H1 (cell line): ENCODE measurements around the gene EPHA7. TPM values are rescaled to one million over a fixed set of nuclear protein-coding genes. Genes with fewer than 3 reads are reported as not detected.

ENCODE experiments used
- CTCF ChIA-PET: fragments of 300-600 bp; sonication (Branson Sonifier 250); formaldehyde crosslinking; loops from one replicate; lab custom pipeline; 2021; ENCODE audit not compliant: partially characterized antibody; lab: Charles Lee
- POLR2A ChIA-PET: fragments of 300-600 bp; sonication (Branson Sonifier 250); formaldehyde crosslinking; loops from one replicate; lab custom pipeline; 2021; ENCODE audit warnings: inconsistent platforms; ENCODE audit not compliant: partially characterized antibody; lab: Charles Lee
- DNase-seq, 2 experiments: peaks; one replicate each; pipeline versions ENCODE4 v3.0.0 to v3.0.0-alpha.2; 2010 to 2022; ENCODE audit warnings: low spot score in 2 of 2, low read depth in 1 of 2, mixed read lengths in 1 of 2
- FAIRE-seq: peaks from 2 replicates; lab custom pipeline; 2011; peaks lifted over from hg19 to GRCh38; lab: Jason Lieb, UNC
- H2AFZ ChIP-seq: 2 replicates; pipeline ENCODE4 v1.8.1; 2012; ENCODE audit warnings: low read length, inconsistent platforms
- H2AK5ac ChIP-seq: 2 replicates; pipeline ENCODE4 v1.6.1; 2013; ENCODE audit warnings: low read depth, low read length
- H2BK120ac ChIP-seq: replicated peaks from 2 replicates; pipeline ENCODE3; 2013; ENCODE audit warnings: low read depth, low read length, inconsistent platforms
- H2BK12ac ChIP-seq: 2 replicates; pipeline ENCODE4 v1.6.1; 2013; ENCODE audit warnings: low read depth, low read length
- H2BK15ac ChIP-seq: 2 replicates; pipeline ENCODE4 v1.6.1; 2013; ENCODE audit warnings: low read length
- H2BK20ac ChIP-seq: 2 replicates; pipeline ENCODE4 v1.6.1; 2013; ENCODE audit warnings: low read length
- H2BK5ac ChIP-seq: 2 replicates; pipeline ENCODE4 v1.6.1; 2013; ENCODE audit warnings: low read depth, low read length
- H3K14ac ChIP-seq: 2 replicates; pipeline ENCODE4 v1.6.1; 2013; ENCODE audit warnings: inconsistent platforms; ENCODE audit not compliant: insufficient read length
- H3K18ac ChIP-seq: 2 replicates; pipeline ENCODE4 v1.6.1; 2013; ENCODE audit warnings: low read length; ENCODE audit errors: extremely low read depth
- H3K23ac ChIP-seq: 2 replicates; pipeline ENCODE4 v1.6.1; 2013; ENCODE audit warnings: inconsistent platforms; ENCODE audit not compliant: insufficient read length
- H3K23me2 ChIP-seq: 2 replicates; pipeline ENCODE4 v1.6.1; 2013; ENCODE audit warnings: low read depth, low read length
- H3K27ac ChIP-seq: 2 replicates; pipeline ENCODE4 v1.6.1; 2011; ENCODE audit warnings: low read depth, low read length, inconsistent platforms
- H3K27me3 ChIP-seq, 4 experiments: replicated peaks in 1 of 4; 1 replicate in 1 of 4; 2 replicates in 3 of 4; pipeline versions ENCODE4 v1.6.1 to v1.8.1; 2011 to 2013; ENCODE audit warnings: low read length in 3 of 4, mild to moderate bottlenecking in 3 of 4, inconsistent platforms in 2 of 4, mixed read lengths in 2 of 4, moderate library complexity in 1 of 4; ENCODE audit not compliant: control insufficient read depth in 3 of 4, insufficient read depth in 3 of 4; ENCODE audit errors: extremely low read depth in 1 of 4
- H3K36me3 ChIP-seq, 4 experiments: 2 replicates each; pipeline versions ENCODE4 v1.6.1 to v1.8.1; 2011 to 2013; ENCODE audit warnings: mild to moderate bottlenecking in 4 of 4, low read length in 3 of 4, moderate library complexity in 2 of 4, control low read depth in 1 of 4, inconsistent platforms in 1 of 4; ENCODE audit not compliant: insufficient read depth in 4 of 4, control insufficient read depth in 2 of 4
- H3K4ac ChIP-seq: replicated peaks from 2 replicates; pipeline ENCODE3; 2013; ENCODE audit warnings: low read length, low read depth, mixed read lengths, inconsistent platforms; ENCODE audit not compliant: insufficient read length
- H3K4me1 ChIP-seq, 4 experiments: replicated peaks in 1 of 4; 1 replicate in 1 of 4; 2 replicates in 3 of 4; pipeline versions ENCODE4 v1.6.1 to v1.8.1; 2011 to 2013; ENCODE audit warnings: low read length in 3 of 4, inconsistent platforms in 2 of 4, mixed read lengths in 1 of 4; ENCODE audit not compliant: insufficient read depth in 4 of 4, control insufficient read depth in 3 of 4
- H3K4me2 ChIP-seq, 2 experiments: 2 replicates each; pipeline versions ENCODE4 v1.6.1 to v1.8.1; 2011 to 2013; ENCODE audit warnings: low read depth in 2 of 2, low read length in 2 of 2, control low read depth in 1 of 2, inconsistent platforms in 1 of 2, mild to moderate bottlenecking in 1 of 2; ENCODE audit not compliant: insufficient read depth in 1 of 2
- H3K4me3 ChIP-seq, 4 experiments: fragments of 200-600, 300-600 bp in 1 of 4; sonication (generic), shearing (Covaris generic), sonication (Bioruptor Twin) in 1 of 4; 2 replicates each; pipeline versions ENCODE4 v1.5.1 to v1.8.1; 2011 to 2016; ENCODE audit warnings: low read length in 4 of 4, low read depth in 3 of 4, control low read depth in 2 of 4, inconsistent platforms in 2 of 4, mild to moderate bottlenecking in 2 of 4, mixed read lengths in 1 of 4, moderate library complexity in 1 of 4; ENCODE audit not compliant: insufficient read depth in 2 of 4; ENCODE audit errors: extremely low read depth in 1 of 4
- H3K56ac ChIP-seq: replicated peaks from 2 replicates; pipeline ENCODE3; 2013; ENCODE audit warnings: low read depth, mild to moderate bottlenecking, mixed read lengths, low read length, inconsistent platforms; ENCODE audit not compliant: insufficient read length
- H3K79me1 ChIP-seq: 2 replicates; pipeline ENCODE4 v1.6.1; 2013; ENCODE audit warnings: low read depth, low read length, control low read depth
- H3K79me2 ChIP-seq, 2 experiments: 2 replicates each; pipeline versions ENCODE4 v1.6.1 to v1.8.1; 2012 to 2013; ENCODE audit warnings: low read length in 2 of 2, mild to moderate bottlenecking in 2 of 2, inconsistent platforms in 1 of 2; ENCODE audit not compliant: insufficient read depth in 2 of 2, control insufficient read depth in 1 of 2
- H3K9ac ChIP-seq, 4 experiments: replicated peaks in 1 of 4; 1 replicate in 1 of 4; 2 replicates in 3 of 4; pipeline versions ENCODE4 v1.6.1 to v1.8.1; 2011 to 2013; ENCODE audit warnings: low read depth in 3 of 4, low read length in 3 of 4, control low read depth in 2 of 4, mild to moderate bottlenecking in 2 of 4, moderate library complexity in 2 of 4, inconsistent platforms in 1 of 4; ENCODE audit errors: extremely low read depth in 1 of 4
- H3K9me3 ChIP-seq, 2 experiments: 2 replicates each; pipeline versions ENCODE4 v1.6.1 to v1.8.1; 2012 to 2013; ENCODE audit warnings: mild to moderate bottlenecking in 2 of 2, moderate library complexity in 2 of 2, control low read depth in 1 of 2, inconsistent platforms in 1 of 2, low read depth in 1 of 2, low read length in 1 of 2, mixed read lengths in 1 of 2; ENCODE audit not compliant: insufficient read depth in 2 of 2
- H4K20me1 ChIP-seq, 2 experiments: replicated peaks in 1 of 2; 2 replicates each; pipeline versions ENCODE3 to v1.8.1; 2011 to 2013; ENCODE audit warnings: inconsistent platforms in 2 of 2, low read length in 2 of 2, mild to moderate bottlenecking in 1 of 2; ENCODE audit not compliant: insufficient read depth in 2 of 2, control insufficient read depth in 1 of 2
- H4K5ac ChIP-seq: 2 replicates; pipeline ENCODE4 v1.6.1; 2013; ENCODE audit warnings: low read length, low read depth, mixed read lengths, inconsistent platforms; ENCODE audit not compliant: insufficient read length
- H4K8ac ChIP-seq: 2 replicates; pipeline ENCODE4 v1.8.0; 2013; ENCODE audit warnings: mild to moderate bottlenecking, moderate library complexity, low read length, inconsistent platforms; ENCODE audit not compliant: insufficient read depth; ENCODE audit errors: extremely low read depth
- H4K91ac ChIP-seq: replicated peaks from 2 replicates; pipeline ENCODE3; 2013; ENCODE audit warnings: low read length, mixed read lengths, inconsistent platforms; ENCODE audit not compliant: insufficient read length
- BCL11A ChIP-seq, 2 experiments: IDR thresholded peaks; one replicate each; pipeline ENCODE4 v1.6.1; 2011; ENCODE audit warnings: low read depth in 2 of 2, low read length in 2 of 2, mild to moderate bottlenecking in 2 of 2
- BRCA1 ChIP-seq: IDR thresholded peaks from 2 replicates; pipeline ENCODE4 v1.6.1; 2012; ENCODE audit warnings: low read depth, low read length, improper control_type of control experiment
- CEBPB ChIP-seq: IDR thresholded peaks from 2 replicates; pipeline ENCODE4 v1.6.1; 2012; ENCODE audit warnings: low read depth, low read length
- CHD1 ChIP-seq: IDR thresholded peaks from 2 replicates; pipeline ENCODE4 v1.6.1; 2012; ENCODE audit warnings: low read depth, low read length, improper control_type of control experiment
- CHD2 ChIP-seq: IDR thresholded peaks from 2 replicates; pipeline ENCODE4 v1.6.1; 2012; ENCODE audit warnings: low read length, improper control_type of control experiment
- CTBP2 ChIP-seq: IDR thresholded peaks from 2 replicates; pipeline ENCODE4 v1.7.0; 2011; ENCODE audit warnings: borderline replicate concordance, mild to moderate bottlenecking, moderate library complexity, mixed read lengths, low read length; ENCODE audit not compliant: insufficient read depth, insufficient read length
- EGR1 ChIP-seq: IDR thresholded peaks from 2 replicates; pipeline ENCODE4 v1.6.1; 2011; ENCODE audit warnings: low read depth, low read length, borderline replicate concordance
- JUN ChIP-seq: IDR thresholded peaks from 2 replicates; pipeline ENCODE4 v1.6.1; 2011; ENCODE audit warnings: low read depth, mild to moderate bottlenecking, improper control_type of control experiment, low read length
- KDM1A ChIP-seq: fragments of 200-600, 300-600 bp; sonication (generic); IDR thresholded peaks from 2 replicates; pipeline ENCODE4 v1.7.1; 2016; ENCODE audit warnings: mild to moderate bottlenecking, low read length, borderline replicate concordance
- POLR2A ChIP-seq, 2 experiments: IDR thresholded peaks; 1 replicate in 1 of 2; 2 replicates in 1 of 2; pipeline ENCODE4 v1.6.1; 2011; ENCODE audit warnings: low read depth in 2 of 2, low read length in 2 of 2, mild to moderate bottlenecking in 2 of 2; ENCODE audit errors: control extremely low read depth in 1 of 2
- POU5F1 ChIP-seq: IDR thresholded peaks from 2 replicates; pipeline ENCODE4 v1.6.1; 2011; ENCODE audit warnings: low read depth, mild to moderate bottlenecking, low read length, moderate library complexity
- RFX5 ChIP-seq: IDR thresholded peaks from 2 replicates; pipeline ENCODE4 v1.6.1; 2011; ENCODE audit warnings: low read depth, low read length, improper control_type of control experiment, borderline replicate concordance
- SIX5 ChIP-seq: IDR thresholded peaks from 2 replicates; pipeline ENCODE4 v1.6.1; 2011; ENCODE audit warnings: mild to moderate bottlenecking, low read depth, low read length
- SP1 ChIP-seq: IDR thresholded peaks from 2 replicates; pipeline ENCODE4 v1.6.1; 2011; ENCODE audit warnings: low read depth, low read length
- SP2 ChIP-seq: IDR thresholded peaks from 2 replicates; pipeline ENCODE4 v1.6.1; 2012; ENCODE audit warnings: mild to moderate bottlenecking, low read length, inconsistent platforms
- TAF1 ChIP-seq: IDR thresholded peaks from 2 replicates; pipeline ENCODE4 v1.6.1; 2011; ENCODE audit warnings: mild to moderate bottlenecking, low read depth, low read length
- TBP ChIP-seq: IDR thresholded peaks from 2 replicates; pipeline ENCODE4 v1.6.1; 2011; ENCODE audit warnings: low read depth, low read length, improper control_type of control experiment
- YY1 ChIP-seq: IDR thresholded peaks from 2 replicates; pipeline ENCODE4 v1.6.1; 2011; ENCODE audit warnings: low read depth, mild to moderate bottlenecking, low read length
- WGBS, 2 experiments: shearing (Covaris generic) in 1 of 2; methylation state at CpG; one replicate each; pipeline versions ENCODE4 v1.1.6 to v1.1.7; 2013 to 2015; ENCODE audit warnings: low lambda C conversion rate in 2 of 2, mixed read lengths in 2 of 2, inconsistent platforms in 1 of 2, low coverage in 1 of 2, missing lambda C conversion rate in 1 of 2; ENCODE audit not compliant: insufficient replicate concordance in 2 of 2, insufficient coverage in 1 of 2, insufficient read length in 1 of 2; ENCODE audit errors: extremely low coverage in 1 of 2, missing lambda C conversion rate in 1 of 2; 5-methylcytosine and 5-hydroxymethylcytosine counted together
- polyA plus RNA-seq, 7 experiments: library from polyadenylated mRNA; depleted of rRNA in 3 of 7; stranded (reverse) in 5 of 7; unstranded in 2 of 7; fragments of >200 nt in 5 of 7; fragments of 200-250 nt in 2 of 7; gene quantifications; 1 replicate in 5 of 7; 2 replicates in 1 of 7; 4 replicates in 1 of 7; pipeline versions ENCODE4 v1.2.1 to v1.2.3, GENCODE V29; 2011 to 2013; ENCODE audit warnings: missing spikeins in 2 of 7, mixed read lengths in 2 of 7
- total RNA-seq: library from RNA; stranded (reverse); fragmentation: NEBNext Ultra II Directional; extraction: Animal tissue kit (Norgen Biotek cat#: 25700); gene quantifications from 2 replicates; pipeline ENCODE4 v1.2.1, GENCODE V29; 2021

The EPHA7 gene
- total and polyA plus RNA-seq, 2 of the 8 experiments (the other 6 are each of a cell fraction or from before 2014, with no cell fraction given): 1.3 to 6.8 TPM

DNA sequence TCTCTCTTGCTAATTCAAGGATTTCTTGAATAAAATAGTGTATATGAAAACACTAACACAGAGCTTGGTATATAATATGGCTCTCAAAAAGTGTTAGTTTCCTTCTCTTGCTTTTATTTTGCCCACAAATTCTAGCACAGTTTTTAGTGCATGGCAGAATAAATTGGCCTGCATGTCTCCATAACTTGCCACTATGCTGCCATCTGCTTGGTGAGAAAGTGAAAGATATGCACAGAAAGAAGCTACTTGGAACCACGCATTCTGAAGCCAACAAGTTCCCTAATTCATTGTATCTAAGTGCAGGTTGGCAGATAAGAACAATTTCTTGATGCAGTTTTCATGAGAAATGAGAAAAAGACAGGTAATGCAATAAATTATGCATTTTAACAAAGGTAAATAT is 101.2 kb downstream of the EPHA7 start:
- Histone ChIP-seq H2BK12ac (no peak overlapping the region), H4K8ac (no peak overlapping the region), H3K36me3 (no peaks in the 10 kb centered on the region), H4K91ac (no peak overlapping the region), H3K9ac (no peak overlapping the region), H3K79me2 (no peaks in the 10 kb centered on the region), H4K5ac (no peak overlapping the region), H3K14ac (no peak overlapping the region), H3K27me3 (no peaks in the 10 kb centered on the region), H3K9me3 (no peaks in the 10 kb centered on the region), H3K4me1 (no peaks in the 10 kb centered on the region), H3K79me1 (no peaks in the 10 kb centered on the region), H3K23me2 (no peaks in the 10 kb centered on the region), H2AK5ac (no peak overlapping the region), H3K4ac (no peak overlapping the region), H3K4me2 (no peak overlapping the region), H2BK20ac (no peak overlapping the region), H2AFZ (no peak overlapping the region), H2BK120ac (no peak overlapping the region), H3K27ac (no peak overlapping the region; the same call in 1 of the 2 replicates), H2BK5ac (no peak overlapping the region), H2BK15ac (no peak overlapping the region), H3K56ac (no peak overlapping the region), H3K23ac (no peak overlapping the region), H4K20me1 (no peaks in the 10 kb centered on the region), H3K4me3 (no peak overlapping the region), H3K18ac (no peak overlapping the region)
- no peak for DNase-seq
- CTCF ChIA-PET: no interaction called here
- 84% methylated on average over 1 of the region's 1 CpG; no CpG with 5 or more reads in 1 of the 2 experiments for WGBS, 2 experiments
- FAIRE-seq: no peak
- POLR2A ChIA-PET: no interaction called here
- no peak for TF ChIP-seq BCL11A (IDR thresholded peaks at IDR 0.05; ENCODE audit: low read depth in 2 of 2, low read length in 2 of 2)
- TF ChIP-seq POLR2A (IDR thresholded peaks at IDR 0.05; ENCODE audit: control extremely low read depth in 1 of 2, low read depth in 2 of 2, low read length in 2 of 2): no peak
- TF ChIP-seq SP2: no peak
- TF ChIP-seq CEBPB: no peak
- no peak for TF ChIP-seq SP1
- no peak for TF ChIP-seq YY1
- TF ChIP-seq TAF1: no peak
- no peak for TF ChIP-seq POU5F1
- no peak for TF ChIP-seq CTBP2
- TF ChIP-seq KDM1A: no peak
- TF ChIP-seq TBP: no peak
- TF ChIP-seq EGR1: no peak
- no peak for TF ChIP-seq BRCA1
- no peak for TF ChIP-seq SIX5
- no peak for TF ChIP-seq CHD2
- TF ChIP-seq RFX5: no peak
- no peak for TF ChIP-seq CHD1
- no peak for TF ChIP-seq JUN
